ENCODE measurements around the gene NEMP2. TPM values are rescaled to one million over a fixed set of nuclear protein-coding genes. Genes with fewer than 3 reads are reported as not detected.

The NEMP2 gene
- total and polyA plus RNA-seq, 2 of the 8 experiments (the other 6 are each of a cell fraction or from before 2014, with no cell fraction given), result 3.1 to 5.3 TPM

GRCh38 chr2:190469771-190470170 is 64.8 kb downstream of the NEMP2 start:
- FAIRE-seq (no peak), DNase-seq (ENCODE audit: low read depth in 1 of 2, low spot score in 2 of 2) (no peak)
- Histone ChIP-seq H2BK120ac (replicated peaks; ENCODE audit: low read depth, low read length) (no peak overlapping the region), H3K4me3 (ENCODE audit: extremely low read depth in 1 of 4, insufficient read depth in 2 of 4, low read depth in 3 of 4, low read length in 4 of 4) (no peak overlapping the region), H2BK5ac (ENCODE audit: low read depth, low read length) (no peak overlapping the region), H3K14ac (ENCODE audit: insufficient read length) (no peak overlapping the region), H3K18ac (ENCODE audit: extremely low read depth, low read length) (no peak overlapping the region), H3K79me2 (ENCODE audit: control insufficient read depth in 1 of 2, insufficient read depth in 2 of 2, low read length in 2 of 2) (no peaks in the 10 kb centered on the region), H3K23me2 (ENCODE audit: low read depth, low read length) (no peaks in the 10 kb centered on the region), H3K56ac (replicated peaks; ENCODE audit: insufficient read length, low read depth, low read length) (no peak overlapping the region), H4K5ac (ENCODE audit: insufficient read length, low read depth, low read length) (no peak overlapping the region), H2AK5ac (ENCODE audit: low read depth, low read length) (no peak overlapping the region), H2BK12ac (ENCODE audit: low read depth, low read length) (no peak overlapping the region), H3K9me3 (ENCODE audit: insufficient read depth in 2 of 2, low read depth in 1 of 2, low read length in 1 of 2) (peaks cover 0 to 5% of the 10 kb centered on the region in 2 experiments; a peak in 3 of 4 replicates), H4K8ac (ENCODE audit: extremely low read depth, insufficient read depth, low read length) (no peak overlapping the region), H3K4me1 (replicated peaks in 1 of 4; ENCODE audit: control insufficient read depth in 3 of 4, insufficient read depth in 4 of 4, low read length in 3 of 4) (0 out of 7 replicates have a peak, but pooled peaks cover 0 to 5% (median 0%) of the 10 kb centered on the region in 4 experiments), H3K4ac (replicated peaks; ENCODE audit: insufficient read length, low read depth, low read length) (no peak overlapping the region), H3K9ac (replicated peaks in 1 of 4; ENCODE audit: extremely low read depth in 1 of 4, low read depth in 3 of 4, low read length in 3 of 4) (no peak overlapping the region), H4K20me1 (replicated peaks in 1 of 2; ENCODE audit: control insufficient read depth in 1 of 2, insufficient read depth in 2 of 2, low read length in 2 of 2) (no peaks in the 10 kb centered on the region), H3K4me2 (ENCODE audit: insufficient read depth in 1 of 2, low read depth in 2 of 2, low read length in 2 of 2) (no peak overlapping the region), H3K79me1 (ENCODE audit: low read depth, low read length) (no peaks in the 10 kb centered on the region), H3K27me3 (replicated peaks in 1 of 4; ENCODE audit: control insufficient read depth in 3 of 4, extremely low read depth in 1 of 4, insufficient read depth in 3 of 4, low read length in 3 of 4) (no peaks in the 10 kb centered on the region), H3K23ac (ENCODE audit: insufficient read length) (no peak overlapping the region), H3K36me3 (ENCODE audit: control insufficient read depth in 2 of 4, insufficient read depth in 4 of 4, low read length in 3 of 4) (0 out of 8 replicates have a peak, but pooled peaks cover 0 to 3% (median 0%) of the 10 kb centered on the region in 4 experiments), H2BK15ac (ENCODE audit: low read length) (no peak overlapping the region), H2BK20ac (ENCODE audit: low read length) (no peak overlapping the region), H4K91ac (replicated peaks; ENCODE audit: insufficient read length, low read length) (no peak overlapping the region), H3K27ac (ENCODE audit: low read depth, low read length) (no peak overlapping the region), H2AFZ (ENCODE audit: low read length) (no peak overlapping the region)
- 89% methylated on average over 2 of the region's 2 CpGs; no CpG with 5 or more reads in 1 of the 2 experiments for WGBS, 2 experiments (ENCODE audit: extremely low coverage in 1 of 2, insufficient coverage in 1 of 2, insufficient read length in 1 of 2, insufficient replicate concordance in 2 of 2, low coverage in 1 of 2, low lambda C conversion rate in 2 of 2, missing lambda C conversion rate in 1 of 2)
- TF ChIP-seq CBX8 (IDR thresholded peaks at IDR 0.05; ENCODE audit: borderline replicate concordance, low read depth, low read length), result no peak
- no peak for TF ChIP-seq YY1 (IDR thresholded peaks at IDR 0.05; ENCODE audit: low read depth, low read length)
- TF ChIP-seq KDM5A (IDR thresholded peaks at IDR 0.05; ENCODE audit: low read length), result no peak
- no peak for TF ChIP-seq CTBP2 (IDR thresholded peaks at IDR 0.05; ENCODE audit: borderline replicate concordance, insufficient read depth, insufficient read length, low read length)
- ChIA-PET POLR2A (ENCODE audit: partially characterized antibody) (no interaction called here), CTCF (ENCODE audit: partially characterized antibody) (interaction anchor here (0.9 to 2.2 kb wide), 2 partner anchors 10 to 41 kb away, joined by 3 to 5 read pairs; no protein-coding TSS in a partner anchor)

All from H1 (cell line).